Left lobe of liver (tissue), 2 donors: ENCODE data around the gene WDSUB1. TPM values are rescaled to one million over a fixed set of nuclear protein-coding genes. Genes with fewer than 3 reads are reported as not detected.

Experiments used
- ATAC-seq: fragments of 200-7000 bp; cut with Tn5 transposase; one replicate; pipeline ENCODE4 v1.9.1; 2020; ENCODE audit warnings: mild to moderate bottlenecking, moderate library complexity
- DNase-seq: peaks from one replicate; pipeline ENCODE4 v3.0.0-alpha.2; 2020; ENCODE audit warnings: low spot score
- total RNA-seq: library from RNA; stranded (reverse); gene quantifications from one replicate; pipeline ENCODE4 v1.2.1, GENCODE V29; 2021
- donor health status: DM: no; HTN: no; CAD: no; lungs with moderate emphysema.
- donor health status: DM: no; HTN: yes; CAD: no.

Gene WDSUB1
- total RNA-seq, 1 donor from 2014 or later: 2.4 TPM

GRCh38 chr2:159266554-159266953 is 19.9 kb downstream of the WDSUB1 start:
- no peak for DNase-seq

GRCh38 chr2:159265171-159265576 is 21.3 kb downstream of the WDSUB1 start:
- ATAC-seq (no peak), DNase-seq (no peak)

More at GRCh38 chr2:159266554-159266953, 19.9 kb downstream of the WDSUB1 start:
- ATAC-seq: no peak

GRCh38 chr2:159262904-159263303 is 23.6 kb downstream of the WDSUB1 start:
- no peak for DNase-seq
- no peak for ATAC-seq

- DNase-seq: no peak
- ATAC-seq: no peak
These were observed 24.3 kb downstream of the WDSUB1 start for GRCh38 chr2:159262226-159262625.

- ATAC-seq (no peak), DNase-seq (no peak)
These were observed 30.3 kb downstream of the WDSUB1 start for GRCh38 chr2:159256159-159256558.

GRCh38 chr2:159252905-159253304 is 33.6 kb downstream of the WDSUB1 start:
- DNase-seq: no peak
- ATAC-seq: no peak

GRCh38 chr2:159251296-159252173 is 35.0 kb downstream of the WDSUB1 start:
- no peak for ATAC-seq
- no peak for DNase-seq

GRCh38 chr2:159249990-159250715 is 36.4 kb downstream of the WDSUB1 start:
- DNase-seq: no peak
- ATAC-seq: peak; percentile 75

GRCh38 chr2:159246325-159246988 is 40.0 kb downstream of the WDSUB1 start:
- no peak for ATAC-seq
- DNase-seq: no peak

GRCh38 chr2:159243529-159243928 is 43.0 kb downstream of the WDSUB1 start:
- DNase-seq: no peak
- ATAC-seq: no peak

GRCh38 chr2:159234868-159235267 is 51.6 kb downstream of the WDSUB1 start:
- ATAC-seq (no peak), DNase-seq (no peak)

GRCh38 chr2:159232456-159233170 is 53.9 kb downstream of the WDSUB1 start:
- DNase-seq (no peak), ATAC-seq (no peak)

GRCh38 chr2:159230145-159230877 is 56.2 kb downstream of the WDSUB1 start:
- ATAC-seq (no peak), DNase-seq (no peak)

- ATAC-seq: no peak
- DNase-seq: no peak
These were observed 56.9 kb downstream of the WDSUB1 start for GRCh38 chr2:159229476-159230144.

- ATAC-seq (no peak), DNase-seq (no peak)
These were observed 58.4 kb downstream of the WDSUB1 start for GRCh38 chr2:159228081-159228581.

GRCh38 chr2:159227467-159227866 is 59.0 kb downstream of the WDSUB1 start:
- DNase-seq: no peak
- no peak for ATAC-seq

- DNase-seq: no peak
These were observed 59.7 kb downstream of the WDSUB1 start for GRCh38 chr2:159226608-159227385.

GRCh38 chr2:159226059-159226461 is 60.4 kb downstream of the WDSUB1 start:
- ATAC-seq (peak; percentile 37), DNase-seq (no peak)

More at GRCh38 chr2:159226608-159227385, 59.7 kb downstream of the WDSUB1 start:
- no peak for ATAC-seq
